Astrocyte (in vitro differentiated cells and primary cell): ENCODE results near the gene PTPRD.

ENCODE experiments used
- CTCF ChIP-seq: IDR thresholded peaks from 2 replicates; pipeline ENCODE4 v1.5.1; 2011; ENCODE audit warnings: low read depth, mild to moderate bottlenecking, inconsistent platforms, low read length, moderate library complexity; ENCODE audit not compliant: insufficient read depth
- EZH2 ChIP-seq: IDR thresholded peaks from 2 replicates; pipeline ENCODE4 v1.6.1; 2012; ENCODE audit warnings: mild to moderate bottlenecking, low read length, inconsistent platforms; ENCODE audit not compliant: insufficient read depth

- TF ChIP-seq CTCF (no peak), EZH2 (no peak)
Measured at GRCh38 chr9:9319007-9319406, 1293.8 kb downstream of the PTPRD start.
